HUES6 (cell line): ENCODE results near the gene CDC42EP1.
"Not testable (repeated sequence)": the region's sequence is repeated elsewhere in the genome, so short reads cannot be mapped to it uniquely, and the experiment has no call there.

Source experiments
- H3K27ac ChIP-seq: 2 replicates; pipeline ENCODE4 v1.7.0; 2013; ENCODE audit warnings: low read depth, mild to moderate bottlenecking, low read length, inconsistent platforms
- H3K27me3 ChIP-seq: 2 replicates; pipeline ENCODE4 v1.6.1; 2013; ENCODE audit warnings: low read length; ENCODE audit not compliant: control insufficient read depth, insufficient read depth
- H3K36me3 ChIP-seq: 2 replicates; pipeline ENCODE4 v1.6.1; 2013; ENCODE audit warnings: low read length; ENCODE audit not compliant: control insufficient read depth, insufficient read depth
- H3K4me1 ChIP-seq: 2 replicates; pipeline ENCODE4 v1.6.1; 2013; ENCODE audit warnings: low read length; ENCODE audit not compliant: control insufficient read depth, insufficient read depth
- H3K4me3 ChIP-seq: 2 replicates; pipeline ENCODE4 v1.5.1; 2013; ENCODE audit warnings: low read depth, low read length
- H3K9ac ChIP-seq: one replicate; pipeline ENCODE4 v1.6.1; 2013; ENCODE audit warnings: mild to moderate bottlenecking, low read length
- H3K9me3 ChIP-seq: 2 replicates; pipeline ENCODE4 v1.6.1; 2013; ENCODE audit warnings: low read depth, low read length; ENCODE audit not compliant: control insufficient read depth, insufficient read depth

The CDC42EP1 gene

DNA sequence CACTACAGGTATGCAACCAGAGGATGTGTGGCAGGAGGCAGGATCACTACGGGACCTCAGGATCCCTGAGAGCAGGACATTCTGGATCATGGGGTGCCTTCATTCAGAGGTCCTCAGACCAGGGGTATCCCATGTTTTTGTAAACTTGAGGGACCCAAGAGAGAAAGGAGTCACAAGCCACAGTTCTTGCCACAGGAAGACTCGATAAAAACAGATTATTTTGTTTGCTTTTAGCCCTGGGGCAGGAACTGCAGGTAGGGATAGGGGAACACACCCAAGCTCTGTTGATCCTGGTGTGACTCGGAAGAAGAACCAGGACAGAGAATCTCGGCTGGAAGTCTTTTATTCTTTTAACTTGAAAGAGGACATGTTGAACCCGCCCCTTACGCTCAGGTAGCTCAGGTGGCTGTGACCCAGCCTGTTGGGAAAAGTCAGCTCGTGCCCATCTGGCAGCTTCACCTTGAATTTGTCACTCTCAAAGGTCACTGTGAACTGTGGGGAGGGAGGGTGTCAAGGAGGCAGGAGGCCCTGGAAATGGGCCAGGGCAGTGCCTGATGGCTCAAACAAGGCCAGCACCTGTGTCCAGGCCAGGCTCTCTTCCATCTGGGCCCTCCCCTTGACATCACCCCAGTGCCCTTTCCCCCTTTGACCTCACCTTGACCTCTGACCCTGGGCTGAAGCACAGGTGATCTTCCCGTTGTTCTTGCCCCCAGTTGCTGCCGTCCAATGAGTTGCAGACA lies 9.8 kb downstream of the CDC42EP1 start:
- Histone ChIP-seq H3K4me3 (peak overlapping the region; percentile 38; the same call in 1 of the 2 replicates), H3K4me1 (peaks cover 35% of the 10 kb centered on the region), H3K27me3 (no peaks in the 10 kb centered on the region), H3K36me3 (peaks cover 17% of the 10 kb centered on the region; the same call in 1 of the 2 replicates), H3K9me3 (no peaks in the 10 kb centered on the region), H3K9ac (peak overlapping the region; percentile 66), H3K27ac (peak overlapping the region; percentile 12; the same call in 1 of the 2 replicates)

DNA sequence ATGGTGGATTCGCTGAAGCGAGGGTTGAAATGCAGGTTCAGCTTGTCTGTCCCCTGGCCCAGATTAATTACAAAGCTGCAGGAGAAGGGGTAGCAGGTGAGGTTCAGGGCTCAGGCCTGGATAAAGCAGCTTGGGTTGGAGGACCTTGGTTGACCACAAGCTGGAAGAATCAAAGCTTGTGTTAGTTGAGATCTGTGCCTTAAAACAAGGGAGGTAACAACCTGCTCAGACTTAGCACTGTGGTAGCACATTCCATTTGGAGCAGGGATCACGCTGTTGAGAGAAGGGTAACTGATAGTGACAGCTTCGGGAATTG lies 10.3 kb downstream of the CDC42EP1 start:
- H3K27me3 ChIP-seq = no peaks in the 10 kb centered on the region
- peaks cover 17% of the 10 kb centered on the region; the same call in 1 of the 2 replicates for H3K36me3 ChIP-seq
- H3K27ac ChIP-seq = no peak overlapping the region
- no peak overlapping the region for H3K9ac ChIP-seq
- no peaks in the 10 kb centered on the region for H3K9me3 ChIP-seq
- H3K4me3 ChIP-seq = no peak overlapping the region
- H3K4me1 ChIP-seq = peaks cover 35% of the 10 kb centered on the region

DNA sequence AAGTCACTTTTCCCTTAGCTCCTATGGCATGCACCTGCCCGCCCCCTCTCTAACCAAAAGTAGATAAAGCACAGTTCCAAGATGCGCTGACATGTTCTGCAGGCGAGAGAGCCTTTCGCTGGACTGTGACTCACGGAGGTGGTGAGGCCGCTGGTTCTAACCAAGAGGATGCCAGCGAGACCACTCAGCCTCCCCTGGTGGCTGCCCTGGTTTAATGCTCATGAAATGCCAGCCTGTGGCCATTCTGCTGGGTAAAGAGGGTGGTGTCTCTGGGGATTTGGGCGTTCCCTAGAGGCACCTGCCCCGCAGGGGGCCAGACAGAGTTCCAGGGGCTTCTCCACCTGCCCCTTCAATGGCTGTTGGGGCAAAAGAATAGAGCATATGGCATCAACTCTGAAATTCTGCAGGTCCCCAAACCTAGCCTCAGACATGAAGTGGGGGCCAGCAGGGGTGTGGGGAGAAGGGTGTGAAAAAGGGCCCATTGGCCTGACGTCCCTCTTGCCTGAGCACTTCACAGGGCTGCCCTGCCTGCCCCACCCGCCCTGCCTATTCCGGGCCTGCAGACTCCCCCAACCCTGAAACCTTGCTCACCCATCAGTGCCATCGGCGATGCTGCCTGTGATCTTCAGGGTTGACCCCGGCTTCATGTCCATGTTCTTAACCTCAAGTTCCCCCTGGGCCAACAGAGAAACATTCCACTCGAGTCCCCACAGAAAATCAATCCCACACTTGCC lies 11.1 kb downstream of the CDC42EP1 start:
- no peaks in the 10 kb centered on the region for H3K9me3 ChIP-seq
- H3K36me3 ChIP-seq = peaks cover 10% of the 10 kb centered on the region; the same call in 1 of the 2 replicates
- no peak overlapping the region for H3K4me3 ChIP-seq

DNA sequence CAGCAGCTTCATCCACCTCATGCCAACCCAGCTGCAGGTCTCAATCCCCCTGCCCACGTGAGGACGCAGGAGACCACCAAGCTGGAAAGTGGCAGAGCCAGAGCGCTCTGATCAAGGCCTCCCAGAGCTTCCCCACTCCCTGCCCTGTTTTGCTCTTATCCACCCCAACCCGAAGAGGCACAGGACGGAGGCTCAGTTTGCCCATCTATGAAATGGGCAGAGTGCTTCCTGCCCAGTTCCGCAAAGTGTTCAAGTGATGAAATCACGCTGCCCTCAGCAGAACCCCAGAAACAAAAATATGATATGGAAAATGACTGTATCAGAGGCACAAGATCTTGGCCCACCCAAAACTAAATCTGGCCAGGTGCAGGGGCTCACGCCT lies 11.7 kb downstream of the CDC42EP1 start:
- Histone ChIP-seq H3K9me3 (no peaks in the 10 kb centered on the region), H3K27ac (no peak overlapping the region), H3K4me3 (no peak overlapping the region), H3K36me3 (peaks cover 5% of the 10 kb centered on the region; the same call in 1 of the 2 replicates), H3K9ac (no peak overlapping the region), H3K27me3 (no peaks in the 10 kb centered on the region), H3K4me1 (peaks cover 35% of the 10 kb centered on the region)

More for the DNA sequence above, 11.1 kb downstream of the CDC42EP1 start:
- Histone ChIP-seq H3K4me1 (peaks cover 35% of the 10 kb centered on the region), H3K27ac (no peak overlapping the region), H3K27me3 (no peaks in the 10 kb centered on the region), H3K9ac (no peak overlapping the region)

DNA sequence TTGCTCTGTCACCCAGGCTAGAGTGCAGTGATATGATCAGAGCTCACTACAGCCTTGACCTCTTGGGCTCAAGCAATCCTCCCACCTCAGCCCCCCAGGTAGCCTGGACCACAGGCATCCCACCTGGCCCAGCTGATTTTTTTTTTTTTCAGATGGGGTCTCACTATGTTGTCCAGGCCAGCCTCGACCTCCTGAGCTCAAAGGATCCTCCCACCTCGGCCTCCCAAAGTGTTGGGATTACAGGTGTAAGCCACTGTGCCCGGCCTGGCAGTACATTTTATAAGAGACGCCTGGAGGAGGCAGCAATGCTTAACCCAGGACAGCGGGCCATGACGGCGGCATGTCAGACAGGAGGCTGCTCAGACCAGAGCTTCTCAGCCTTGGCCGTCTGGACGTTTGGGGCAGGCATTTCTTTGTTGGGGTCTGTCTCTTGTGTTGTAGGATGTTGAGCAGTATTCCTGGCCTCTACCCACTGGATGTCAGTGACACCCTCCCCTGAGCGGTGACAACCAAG lies 15.3 kb downstream of the CDC42EP1 start:
- H3K27ac ChIP-seq = no peak overlapping the region
- no peaks in the 10 kb centered on the region for H3K36me3 ChIP-seq
- H3K4me1 ChIP-seq = peaks cover 8% of the 10 kb centered on the region
- no peak overlapping the region for H3K9ac ChIP-seq
- H3K9me3 ChIP-seq = no peaks in the 10 kb centered on the region
- no peaks in the 10 kb centered on the region for H3K27me3 ChIP-seq
- H3K4me3 ChIP-seq = no peak overlapping the region

- H3K27me3 ChIP-seq = no peaks in the 10 kb centered on the region
- no peak overlapping the region for H3K9ac ChIP-seq
These were observed 17.7 kb downstream of the CDC42EP1 start for GRCh38 chr22:37578002-37578401.

DNA sequence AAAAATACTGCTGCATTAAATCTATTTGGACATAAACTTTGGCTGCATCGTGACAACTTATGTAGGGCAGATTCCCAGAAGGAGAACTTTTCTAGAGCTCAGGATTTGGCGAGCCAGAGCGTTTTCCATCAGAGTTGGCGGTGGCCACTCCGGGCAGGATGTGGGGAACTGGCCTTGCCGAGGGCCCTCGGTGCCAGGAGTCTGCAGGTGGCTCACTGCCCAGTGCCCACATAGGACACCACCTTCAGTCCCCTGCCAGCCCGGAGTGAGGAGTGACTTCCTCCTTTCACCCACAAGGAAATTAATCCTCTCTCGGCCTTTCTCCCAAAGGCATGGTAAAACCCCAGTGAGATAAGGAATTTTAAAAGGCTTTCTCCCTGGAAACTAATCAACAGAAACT lies 21.2 kb downstream of the CDC42EP1 start:
- Histone ChIP-seq H3K27ac (no peak overlapping the region), H3K4me1 (no peaks in the 10 kb centered on the region)

More at GRCh38 chr22:37578002-37578401, 17.7 kb downstream of the CDC42EP1 start:
- Histone ChIP-seq H3K4me1 (no peaks in the 10 kb centered on the region), H3K4me3 (no peak overlapping the region), H3K27ac (no peak overlapping the region), H3K36me3 (no peaks in the 10 kb centered on the region), H3K9me3 (no peaks in the 10 kb centered on the region)

GRCh38 chr22:37582526-37582925 lies 22.2 kb downstream of the CDC42EP1 start:
- Histone ChIP-seq H3K36me3 (no peaks in the 10 kb centered on the region), H3K4me1 (no peaks in the 10 kb centered on the region), H3K27ac (no peak overlapping the region), H3K4me3 (no peak overlapping the region), H3K9me3 (no peaks in the 10 kb centered on the region), H3K27me3 (no peaks in the 10 kb centered on the region), H3K9ac (no peak overlapping the region)

More for the DNA sequence above, 21.2 kb downstream of the CDC42EP1 start:
- H3K9ac ChIP-seq = no peak overlapping the region
- H3K36me3 ChIP-seq = no peaks in the 10 kb centered on the region
- H3K4me3 ChIP-seq = no peak overlapping the region
- no peaks in the 10 kb centered on the region for H3K9me3 ChIP-seq
- no peaks in the 10 kb centered on the region for H3K27me3 ChIP-seq

- no peaks in the 10 kb centered on the region for H3K27me3 ChIP-seq
- H3K27ac ChIP-seq = no peak overlapping the region
- no peaks in the 10 kb centered on the region for H3K36me3 ChIP-seq
- H3K9ac ChIP-seq = no peak overlapping the region
- H3K9me3 ChIP-seq = no peaks in the 10 kb centered on the region
- no peak overlapping the region for H3K4me3 ChIP-seq
- H3K4me1 ChIP-seq = no peaks in the 10 kb centered on the region
These were observed 28.4 kb downstream of the CDC42EP1 start for GRCh38 chr22:37588546-37589215.

GRCh38 chr22:37589636-37590035 lies 29.4 kb downstream of the CDC42EP1 start:
- no peak overlapping the region for H3K9ac ChIP-seq
- no peak overlapping the region for H3K4me3 ChIP-seq
- H3K36me3 ChIP-seq = no peaks in the 10 kb centered on the region
- H3K4me1 ChIP-seq = no peaks in the 10 kb centered on the region
- H3K27me3 ChIP-seq = no peaks in the 10 kb centered on the region
- H3K9me3 ChIP-seq = no peaks in the 10 kb centered on the region
- H3K27ac ChIP-seq = no peak overlapping the region

- H3K36me3 ChIP-seq, H3K4me1 ChIP-seq, H3K4me3 ChIP-seq, H3K9me3 ChIP-seq, H3K9ac ChIP-seq, H3K27ac ChIP-seq, H3K27me3 ChIP-seq: not testable (repeated sequence)
These were observed 30.8 kb downstream of the CDC42EP1 start for GRCh38 chr22:37591081-37591480.
